Measurements from ENCODE around the gene GRAMD2B.
"Not testable (repeated sequence)": the region's sequence is repeated elsewhere in the genome, so short reads cannot be mapped to it uniquely, and the experiment has no call there.

GRAMD2B gene

GRCh38 chr5:126413856-126414255 is 9.4 kb upstream of the GRAMD2B start:
- no peak for DNase-seq (ENCODE audit: low read depth, low spot score)

- no peak for DNase-seq (ENCODE audit: low read depth, low spot score)
These were observed 8.2 kb upstream of the GRAMD2B start for GRCh38 chr5:126414874-126415502.

GRCh38 chr5:126415789-126416188 is 7.4 kb upstream of the GRAMD2B start:
- no peak for DNase-seq (ENCODE audit: low read depth, low spot score)

- no peak for DNase-seq (ENCODE audit: low read depth, low spot score)
These were observed 6.8 kb upstream of the GRAMD2B start for GRCh38 chr5:126416266-126416925.

GRCh38 chr5:126417178-126417577 is 6.0 kb upstream of the GRAMD2B start:
- no peak for DNase-seq (ENCODE audit: low read depth, low spot score)

GRCh38 chr5:126419102-126419501 is 4.1 kb upstream of the GRAMD2B start:
- no peak for DNase-seq (ENCODE audit: low read depth, low spot score)

GRCh38 chr5:126428421-126428820 is 5.2 kb downstream of the GRAMD2B start:
- no peak for DNase-seq (ENCODE audit: low read depth, low spot score)

GRCh38 chr5:126430631-126431030 is 7.4 kb downstream of the GRAMD2B start:
- no peak for DNase-seq (ENCODE audit: low read depth, low spot score)

GRCh38 chr5:126433701-126434100 is 10.5 kb downstream of the GRAMD2B start:
- DNase-seq (ENCODE audit: low read depth, low spot score): no peak

GRCh38 chr5:126435261-126435660 is 12.1 kb downstream of the GRAMD2B start:
- DNase-seq (ENCODE audit: low read depth, low spot score): no peak

- no peak for DNase-seq (ENCODE audit: low read depth, low spot score)
These were observed 12.5 kb downstream of the GRAMD2B start for GRCh38 chr5:126435714-126436113.

- DNase-seq (ENCODE audit: low read depth, low spot score): no peak
These were observed 14.5 kb downstream of the GRAMD2B start for GRCh38 chr5:126437721-126438120.

- DNase-seq (ENCODE audit: low read depth, low spot score): no peak
These were observed 15.1 kb downstream of the GRAMD2B start for GRCh38 chr5:126438267-126438666.

GRCh38 chr5:126438868-126439267 is 15.7 kb downstream of the GRAMD2B start:
- DNase-seq (ENCODE audit: low read depth, low spot score): no peak

GRCh38 chr5:126439724-126440123 is 16.5 kb downstream of the GRAMD2B start:
- DNase-seq (ENCODE audit: low read depth, low spot score): not testable (repeated sequence)

- no peak for DNase-seq (ENCODE audit: low read depth, low spot score)
These were observed 18.0 kb downstream of the GRAMD2B start for GRCh38 chr5:126441230-126441629.

- no peak for DNase-seq (ENCODE audit: low read depth, low spot score)
These were observed 20.2 kb downstream of the GRAMD2B start for GRCh38 chr5:126443374-126443851.

GRCh38 chr5:126444137-126444536 is 20.9 kb downstream of the GRAMD2B start:
- DNase-seq (ENCODE audit: low read depth, low spot score): no peak

- DNase-seq (ENCODE audit: low read depth, low spot score): no peak
These were observed 22.4 kb downstream of the GRAMD2B start for GRCh38 chr5:126445502-126446174.

GRCh38 chr5:126446498-126447224 is 23.5 kb downstream of the GRAMD2B start:
- DNase-seq (ENCODE audit: low read depth, low spot score): no peak

- no peak for DNase-seq (ENCODE audit: low read depth, low spot score)
These were observed 25.5 kb downstream of the GRAMD2B start for GRCh38 chr5:126448720-126449119.

- no peak for DNase-seq (ENCODE audit: low read depth, low spot score)
These were observed 26.6 kb downstream of the GRAMD2B start for GRCh38 chr5:126449751-126450271.
